ENCODE measurements around the gene HECW1.

GRCh38 chr7:43486634-43487033, 374.2 kb downstream of the HECW1 start:
- TF ChIP-seq CTCF (IDR thresholded peaks at IDR 0.05 in 2 of 3, conservative IDR thresholded peaks at IDR 0.05 in 1 of 3; ENCODE audit: control insufficient read depth in 2 of 3, extremely low read depth in 1 of 3, insufficient read depth in 1 of 3, low read depth in 3 of 3, low read length in 3 of 3) (no peak), NR2C1 (IDR thresholded peaks at IDR 0.05) (no peak), POLR2A (IDR thresholded peaks at IDR 0.05; ENCODE audit: low read depth, low read length) (no peak), ZZZ3 (IDR thresholded peaks at IDR 0.05; ENCODE audit: control insufficient read depth, insufficient read length, low read depth) (no peak), E2F4 (IDR thresholded peaks at IDR 0.05; ENCODE audit: low read depth, low read length) (no peak), RCOR1 (conservative IDR thresholded peaks at IDR 0.05; ENCODE audit: low read depth, low read length) (no peak), BCL3 (IDR thresholded peaks at IDR 0.05; ENCODE audit: borderline replicate concordance, insufficient read depth, low read depth, low read length, poor library complexity, severe bottlenecking) (no peak), CREB1 (IDR thresholded peaks at IDR 0.05; ENCODE audit: low read depth) (no peak), FOXK2 (IDR thresholded peaks at IDR 0.05) (no peak), POLR2AphosphoS5 (IDR thresholded peaks at IDR 0.05; ENCODE audit: low read length) (no peak)

Data from GM12878 (cell line).